ENCODE data around the gene SULF2.
"Not testable (repeated sequence)": the region's sequence is repeated elsewhere in the genome, so short reads cannot be mapped to it uniquely, and the experiment has no call there.

The SULF2 gene

GRCh38 chr20:47804224-47804825, 19.0 kb upstream of the SULF2 start:
- not testable (repeated sequence) for DNase-seq

GRCh38 chr20:47802975-47803374, 17.7 kb upstream of the SULF2 start:
- no peak for DNase-seq

GRCh38 chr20:47802226-47802920, 17.1 kb upstream of the SULF2 start:
- DNase-seq, result no peak

GRCh38 chr20:47801759-47802158, 16.5 kb upstream of the SULF2 start:
- DNase-seq, result no peak

- no peak for DNase-seq
Measured at GRCh38 chr20:47801079-47801478, 15.8 kb upstream of the SULF2 start.

GRCh38 chr20:47800623-47801022, 15.3 kb upstream of the SULF2 start:
- no peak for DNase-seq

GRCh38 chr20:47799116-47799715, 13.9 kb upstream of the SULF2 start:
- no peak for DNase-seq

- no peak for DNase-seq
Measured at GRCh38 chr20:47796971-47797370, 11.7 kb upstream of the SULF2 start.

- DNase-seq, result no peak
Measured at GRCh38 chr20:47795214-47795907, 10.1 kb upstream of the SULF2 start.

GRCh38 chr20:47794264-47794663, 9.0 kb upstream of the SULF2 start:
- DNase-seq, result not testable (repeated sequence)

- no peak for DNase-seq
Measured at GRCh38 chr20:47792021-47792618, 6.8 kb upstream of the SULF2 start.

- no peak for DNase-seq
Measured at GRCh38 chr20:47791084-47791599, 5.9 kb upstream of the SULF2 start.

GRCh38 chr20:47790580-47790965, 5.3 kb upstream of the SULF2 start:
- no peak for DNase-seq

- no peak for DNase-seq
Measured at GRCh38 chr20:47789764-47790579, 4.7 kb upstream of the SULF2 start.

GRCh38 chr20:47789081-47789763, 3.9 kb upstream of the SULF2 start:
- DNase-seq, result no peak

GRCh38 chr20:47788741-47789080, 3.4 kb upstream of the SULF2 start:
- DNase-seq, result no peak

GRCh38 chr20:47786765-47787107, 1.5 kb upstream of the SULF2 start:
- no peak for DNase-seq

GRCh38 chr20:47785854-47786764, 828 bp upstream of the SULF2 start:
- DNase-seq, result no peak

GRCh38 chr20:47784599-47785310, 526 bp downstream of the SULF2 start:
- no peak for DNase-seq
